Astrocyte of the hippocampus (primary cell): ENCODE measurements around the gene NUDT1.

Experiments
- DNase-seq: peaks from one replicate; pipeline ENCODE4 v3.0.0; 2011; ENCODE audit warnings: low read depth, low spot score

Gene NUDT1

GRCh38 chr7:2224491-2224928, 17.5 kb upstream of the NUDT1 start:
- no peak for DNase-seq

GRCh38 chr7:2224934-2225333, 17.1 kb upstream of the NUDT1 start:
- no peak for DNase-seq

GRCh38 chr7:2225336-2225735, 16.7 kb upstream of the NUDT1 start:
- no peak for DNase-seq

GRCh38 chr7:2225830-2226229, 16.2 kb upstream of the NUDT1 start:
- no peak for DNase-seq

- DNase-seq, result no peak
These were observed 14.3 kb upstream of the NUDT1 start for GRCh38 chr7:2227699-2228098.

- DNase-seq, result no peak
These were observed 13.1 kb upstream of the NUDT1 start for GRCh38 chr7:2228921-2229320.

GRCh38 chr7:2229467-2229866, 12.6 kb upstream of the NUDT1 start:
- DNase-seq, result no peak

- DNase-seq, result no peak
These were observed 11.8 kb upstream of the NUDT1 start for GRCh38 chr7:2230226-2230625.

GRCh38 chr7:2230882-2231281, 11.1 kb upstream of the NUDT1 start:
- DNase-seq, result no peak

- peak; percentile 44 for DNase-seq
These were observed 9.8 kb upstream of the NUDT1 start for GRCh38 chr7:2231992-2232765.

GRCh38 chr7:2232766-2233520, 9.1 kb upstream of the NUDT1 start, which contains the start of gene MAD1L1:
Gene MAD1L1 (minus strand): TSS chr7:2232945. CDS start chr7:2230133, 2,812 bp downstream.
- peak; percentile 96 for DNase-seq

- peak; percentile 35 for DNase-seq
These were observed 8.1 kb upstream of the NUDT1 start for GRCh38 chr7:2233926-2234325.

- DNase-seq, result no peak
These were observed 4.9 kb upstream of the NUDT1 start for GRCh38 chr7:2237109-2237602.

- no peak for DNase-seq
These were observed 2.8 kb upstream of the NUDT1 start for GRCh38 chr7:2239242-2239641.

- DNase-seq, result peak; percentile 22
These were observed 759 bp downstream of the NUDT1 start for GRCh38 chr7:2242541-2243429.

- DNase-seq, result no peak
These were observed 1.4 kb downstream of the NUDT1 start for GRCh38 chr7:2243458-2243857.

GRCh38 chr7:2244404-2244995, 2.5 kb downstream of the NUDT1 start:
- no peak for DNase-seq

- no peak for DNase-seq
These were observed 4.1 kb downstream of the NUDT1 start for GRCh38 chr7:2245883-2246675.

GRCh38 chr7:2247141-2247995, 5.3 kb downstream of the NUDT1 start:
- DNase-seq, result peak; percentile 43
